ENCODE data around the gene TSC2. TPM values are rescaled to one million over a fixed set of nuclear protein-coding genes. Genes with fewer than 3 reads are reported as not detected.

The TSC2 gene
- total RNA-seq, 1 experiment from 2014 or later, result 109 TPM

DNA sequence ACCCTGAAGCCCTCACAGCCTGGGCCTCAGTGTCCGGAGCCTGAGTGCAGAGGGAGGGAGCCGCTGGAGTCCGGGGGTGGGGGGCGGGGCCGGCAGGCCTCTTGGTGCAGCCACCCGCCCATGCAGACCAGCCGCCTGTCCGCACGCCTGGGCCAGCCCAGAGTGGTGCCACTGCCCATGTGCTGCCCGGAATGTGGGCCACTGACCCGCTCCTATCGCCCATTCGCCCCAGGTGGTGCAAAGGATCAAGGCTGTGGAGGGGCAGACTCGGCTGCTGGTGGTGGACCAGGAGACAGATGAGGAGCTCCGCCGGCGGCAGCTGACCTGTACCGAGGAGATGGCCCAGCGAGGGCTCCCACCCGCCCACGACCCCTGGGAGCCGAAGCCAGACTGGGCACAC, 18.4 kb upstream of the TSC2 start:
- peaks cover 2% of the 10 kb centered on the region for H3K4me1 Mint-ChIP-seq (ENCODE audit: low read depth, unreplicated experiment)
- H3K36me3 Mint-ChIP-seq (ENCODE audit: insufficient read depth, unreplicated experiment), result no peaks in the 10 kb centered on the region
- H3K27me3 Mint-ChIP-seq (ENCODE audit: insufficient read depth, unreplicated experiment), result no peaks in the 10 kb centered on the region
- H3K27ac Mint-ChIP-seq (ENCODE audit: unreplicated experiment), result no peak overlapping the region
- BruUV-seq (replicated peaks), result no TSS peak
- H3K36me3 ChIP-seq (ENCODE audit: control insufficient read depth, insufficient read depth, low read length), result no peaks in the 10 kb centered on the region; the same call in 1 of the 2 replicates
- TF ChIP-seq, protein P1, sequence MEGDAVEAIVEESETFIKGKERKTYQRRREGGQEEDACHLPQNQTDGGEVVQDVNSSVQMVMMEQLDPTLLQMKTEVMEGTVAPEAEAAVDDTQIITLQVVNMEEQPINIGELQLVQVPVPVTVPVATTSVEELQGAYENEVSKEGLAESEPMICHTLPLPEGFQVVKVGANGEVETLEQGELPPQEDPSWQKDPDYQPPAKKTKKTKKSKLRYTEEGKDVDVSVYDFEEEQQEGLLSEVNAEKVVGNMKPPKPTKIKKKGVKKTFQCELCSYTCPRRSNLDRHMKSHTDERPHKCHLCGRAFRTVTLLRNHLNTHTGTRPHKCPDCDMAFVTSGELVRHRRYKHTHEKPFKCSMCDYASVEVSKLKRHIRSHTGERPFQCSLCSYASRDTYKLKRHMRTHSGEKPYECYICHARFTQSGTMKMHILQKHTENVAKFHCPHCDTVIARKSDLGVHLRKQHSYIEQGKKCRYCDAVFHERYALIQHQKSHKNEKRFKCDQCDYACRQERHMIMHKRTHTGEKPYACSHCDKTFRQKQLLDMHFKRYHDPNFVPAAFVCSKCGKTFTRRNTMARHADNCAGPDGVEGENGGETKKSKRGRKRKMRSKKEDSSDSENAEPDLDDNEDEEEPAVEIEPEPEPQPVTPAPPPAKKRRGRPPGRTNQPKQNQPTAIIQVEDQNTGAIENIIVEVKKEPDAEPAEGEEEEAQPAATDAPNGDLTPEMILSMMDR (IDR thresholded peaks at IDR 0.05; ENCODE audit: insufficient read depth in 1 of 2, low read depth in 1 of 2, low read length in 1 of 2, severe bottlenecking in 1 of 2, unreplicated experiment in 1 of 2), result no peak
- peaks cover 13% of the 10 kb centered on the region for H3K4me1 ChIP-seq
- no peaks in the 10 kb centered on the region for H3K9me3 Mint-ChIP-seq (ENCODE audit: unreplicated experiment)
- ChIA-PET CTCF (no interaction called here), POLR2A (no interaction called here)
- no peaks in the 10 kb centered on the region for H3K9me3 ChIP-seq
- H3K4me3 ChIP-seq (ENCODE audit: low read depth, low read length), result no peak overlapping the region
- no peaks in the 10 kb centered on the region for H3K27me3 ChIP-seq (replicated peaks; ENCODE audit: control insufficient read depth, insufficient read depth, low read length)
- H3K4me3 Mint-ChIP-seq (ENCODE audit: unreplicated experiment), result no peak overlapping the region
- intact Hi-C loops (cut with micrococcal nuclease; ENCODE audit: unreplicated experiment), result no loop called here
- DNase-seq, result no peak

GRCh38 chr16:2030036-2030435, 17.7 kb upstream of the TSC2 start:
- no peaks in the 10 kb centered on the region for H3K4me1 Mint-ChIP-seq (ENCODE audit: low read depth, unreplicated experiment)
- BruUV-seq (replicated peaks), result no TSS peak
- no peaks in the 10 kb centered on the region for H3K27me3 Mint-ChIP-seq (ENCODE audit: insufficient read depth, unreplicated experiment)
- TF ChIP-seq, protein P1 (IDR thresholded peaks at IDR 0.05; ENCODE audit: insufficient read depth in 1 of 2, low read depth in 1 of 2, low read length in 1 of 2, severe bottlenecking in 1 of 2, unreplicated experiment in 1 of 2), result no peak
- Histone ChIP-seq H3K4me1 (peaks cover 16% of the 10 kb centered on the region), H3K36me3 (ENCODE audit: control insufficient read depth, insufficient read depth, low read length) (no peaks in the 10 kb centered on the region; the same call in 1 of the 2 replicates), H3K27me3 (replicated peaks; ENCODE audit: control insufficient read depth, insufficient read depth, low read length) (no peaks in the 10 kb centered on the region), H3K4me3 (ENCODE audit: low read depth, low read length) (no peak overlapping the region), H3K9me3 (no peaks in the 10 kb centered on the region)
- no peak overlapping the region for H3K4me3 Mint-ChIP-seq (ENCODE audit: unreplicated experiment)
- no peaks in the 10 kb centered on the region for H3K36me3 Mint-ChIP-seq (ENCODE audit: insufficient read depth, unreplicated experiment)
- ChIA-PET CTCF (no interaction called here), POLR2A (no interaction called here)
- no peak overlapping the region for H3K27ac Mint-ChIP-seq (ENCODE audit: unreplicated experiment)
- no peaks in the 10 kb centered on the region for H3K9me3 Mint-ChIP-seq (ENCODE audit: unreplicated experiment)
- intact Hi-C loops (cut with micrococcal nuclease; ENCODE audit: unreplicated experiment), result no loop called here
- no peak for DNase-seq

DNA sequence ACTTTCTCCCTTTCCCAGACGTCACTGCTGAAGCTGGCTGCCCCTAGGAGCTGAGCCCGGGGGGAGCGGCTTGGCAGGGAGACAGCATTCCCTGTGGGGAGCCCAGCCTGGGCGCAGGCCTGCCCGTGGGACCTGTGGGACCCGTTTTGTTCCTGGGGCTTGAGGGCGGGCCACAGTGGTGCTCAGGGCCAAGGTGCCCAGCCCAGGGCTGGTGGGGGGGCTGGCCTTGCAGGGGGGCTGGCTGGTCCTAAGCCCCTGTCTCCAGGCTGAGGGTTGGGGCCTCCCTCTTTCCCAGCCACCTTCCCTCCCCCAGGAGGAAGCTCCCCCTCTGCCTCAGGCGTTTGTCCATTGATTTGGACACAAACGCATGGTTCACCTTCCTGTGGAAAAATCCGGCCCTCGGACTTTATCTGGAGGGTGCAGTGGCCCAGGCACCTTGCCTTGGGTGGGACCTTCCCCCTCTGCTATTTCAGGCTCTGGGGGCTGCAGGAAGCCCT, 16.7 kb upstream of the TSC2 start:
- BruUV-seq (replicated peaks), result no TSS peak
- TF ChIP-seq, protein P1 (IDR thresholded peaks at IDR 0.05; ENCODE audit: insufficient read depth in 1 of 2, low read depth in 1 of 2, low read length in 1 of 2, severe bottlenecking in 1 of 2, unreplicated experiment in 1 of 2), result no peak
- ChIA-PET POLR2A (no interaction called here), CTCF (interaction anchor here (0.7 kb wide), 1 partner anchor 91 kb away, joined by 4 read pairs; no protein-coding TSS in a partner anchor)
- H3K4me1 Mint-ChIP-seq (ENCODE audit: low read depth, unreplicated experiment), result no peaks in the 10 kb centered on the region
- H3K4me3 Mint-ChIP-seq (ENCODE audit: unreplicated experiment), result no peak overlapping the region
- no peaks in the 10 kb centered on the region for H3K9me3 Mint-ChIP-seq (ENCODE audit: unreplicated experiment)
- no peak overlapping the region for H3K4me3 ChIP-seq (ENCODE audit: low read depth, low read length)
- no peaks in the 10 kb centered on the region for H3K9me3 ChIP-seq
- intact Hi-C loops (cut with micrococcal nuclease; ENCODE audit: unreplicated experiment), result no loop called here
- no peaks in the 10 kb centered on the region for H3K36me3 Mint-ChIP-seq (ENCODE audit: insufficient read depth, unreplicated experiment)
- H3K27me3 Mint-ChIP-seq (ENCODE audit: insufficient read depth, unreplicated experiment), result no peaks in the 10 kb centered on the region
- no peak for DNase-seq
- peaks cover 27% of the 10 kb centered on the region for H3K4me1 ChIP-seq
- H3K36me3 ChIP-seq (ENCODE audit: control insufficient read depth, insufficient read depth, low read length), result no peaks in the 10 kb centered on the region; the same call in 1 of the 2 replicates
- H3K27me3 ChIP-seq (replicated peaks; ENCODE audit: control insufficient read depth, insufficient read depth, low read length), result no peaks in the 10 kb centered on the region
- no peak overlapping the region for H3K27ac Mint-ChIP-seq (ENCODE audit: unreplicated experiment)
